Measurements from ENCODE around the gene HOXC6.

DNA sequence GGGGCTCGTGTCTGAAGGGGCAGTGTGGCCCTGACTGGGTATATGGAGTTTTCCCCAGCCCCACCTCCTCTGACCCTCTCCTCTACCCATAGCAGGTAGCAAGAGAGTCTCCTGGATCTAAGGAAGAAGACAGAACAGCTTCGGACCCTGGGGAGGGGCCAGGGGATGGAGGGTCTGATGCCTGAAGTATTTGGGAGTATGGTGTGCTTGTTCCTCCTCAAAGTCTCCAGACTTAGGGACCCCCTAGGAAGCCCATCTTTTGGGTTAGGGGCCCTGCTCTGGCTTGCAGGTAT, 20.0 kb upstream of the HOXC6 start:
- TF ChIP-seq, protein P1, sequence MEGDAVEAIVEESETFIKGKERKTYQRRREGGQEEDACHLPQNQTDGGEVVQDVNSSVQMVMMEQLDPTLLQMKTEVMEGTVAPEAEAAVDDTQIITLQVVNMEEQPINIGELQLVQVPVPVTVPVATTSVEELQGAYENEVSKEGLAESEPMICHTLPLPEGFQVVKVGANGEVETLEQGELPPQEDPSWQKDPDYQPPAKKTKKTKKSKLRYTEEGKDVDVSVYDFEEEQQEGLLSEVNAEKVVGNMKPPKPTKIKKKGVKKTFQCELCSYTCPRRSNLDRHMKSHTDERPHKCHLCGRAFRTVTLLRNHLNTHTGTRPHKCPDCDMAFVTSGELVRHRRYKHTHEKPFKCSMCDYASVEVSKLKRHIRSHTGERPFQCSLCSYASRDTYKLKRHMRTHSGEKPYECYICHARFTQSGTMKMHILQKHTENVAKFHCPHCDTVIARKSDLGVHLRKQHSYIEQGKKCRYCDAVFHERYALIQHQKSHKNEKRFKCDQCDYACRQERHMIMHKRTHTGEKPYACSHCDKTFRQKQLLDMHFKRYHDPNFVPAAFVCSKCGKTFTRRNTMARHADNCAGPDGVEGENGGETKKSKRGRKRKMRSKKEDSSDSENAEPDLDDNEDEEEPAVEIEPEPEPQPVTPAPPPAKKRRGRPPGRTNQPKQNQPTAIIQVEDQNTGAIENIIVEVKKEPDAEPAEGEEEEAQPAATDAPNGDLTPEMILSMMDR (IDR thresholded peaks at IDR 0.05; ENCODE audit: extremely low read depth in 1 of 2, insufficient read depth in 1 of 2, low read depth in 1 of 2, low read length in 2 of 2) = no peak
- TF ChIP-seq MYC (IDR thresholded peaks at IDR 0.05; ENCODE audit: low read depth, low read length) (no peak), POLR2A (IDR thresholded peaks at IDR 0.05; ENCODE audit: low read depth, low read length) (no peak), JUN (IDR thresholded peaks at IDR 0.05; ENCODE audit: borderline replicate concordance, insufficient read depth, insufficient read length, low read depth) (no peak), EZH2 (IDR thresholded peaks at IDR 0.05; ENCODE audit: borderline replicate concordance, low read depth, low read length, severe bottlenecking) (peak; percentile 9), POLR2AphosphoS5 (IDR thresholded peaks at IDR 0.05; ENCODE audit: insufficient read depth, low read depth, low read length) (no peak)
